ENCODE results near the gene SORCS1.

SORCS1 gene

GRCh38 chr10:107144490-107144889, 20.0 kb downstream of the SORCS1 start:
- no peaks in the 10 kb centered on the region for H3K36me3 ChIP-seq (ENCODE audit: insufficient read depth, low read length)
- no peaks in the 10 kb centered on the region for H3K4me1 ChIP-seq (ENCODE audit: insufficient read depth, low read length)

GRCh38 chr10:107141524-107142061, 22.9 kb downstream of the SORCS1 start:
- no peaks in the 10 kb centered on the region for H3K4me1 ChIP-seq (ENCODE audit: insufficient read depth, low read length)
- no peaks in the 10 kb centered on the region for H3K36me3 ChIP-seq (ENCODE audit: insufficient read depth, low read length)
- no peaks in the 10 kb centered on the region for H3K9me3 ChIP-seq (ENCODE audit: control insufficient read depth, insufficient read depth, low read length)
- H3K9ac ChIP-seq (ENCODE audit: low read depth, low read length) = no peak overlapping the region

More at GRCh38 chr10:107144490-107144889, 20.0 kb downstream of the SORCS1 start:
- H3K9me3 ChIP-seq (ENCODE audit: control insufficient read depth, insufficient read depth, low read length) = no peaks in the 10 kb centered on the region
- H3K9ac ChIP-seq (ENCODE audit: low read depth, low read length) = no peak overlapping the region

- Histone ChIP-seq H3K36me3 (ENCODE audit: insufficient read depth, low read length) (no peaks in the 10 kb centered on the region), H3K9ac (ENCODE audit: low read depth, low read length) (no peak overlapping the region), H3K4me1 (ENCODE audit: insufficient read depth, low read length) (no peaks in the 10 kb centered on the region), H3K9me3 (ENCODE audit: control insufficient read depth, insufficient read depth, low read length) (no peaks in the 10 kb centered on the region)
Measured at GRCh38 chr10:107139237-107139636, 25.3 kb downstream of the SORCS1 start.

GRCh38 chr10:107133656-107134055, 30.9 kb downstream of the SORCS1 start:
- Histone ChIP-seq H3K9me3 (ENCODE audit: control insufficient read depth, insufficient read depth, low read length) (no peaks in the 10 kb centered on the region), H3K4me1 (ENCODE audit: insufficient read depth, low read length) (no peaks in the 10 kb centered on the region), H3K36me3 (ENCODE audit: insufficient read depth, low read length) (no peaks in the 10 kb centered on the region), H3K9ac (ENCODE audit: low read depth, low read length) (no peak overlapping the region)

GRCh38 chr10:107129000-107129399, 35.5 kb downstream of the SORCS1 start:
- Histone ChIP-seq H3K9me3 (ENCODE audit: control insufficient read depth, insufficient read depth, low read length) (no peaks in the 10 kb centered on the region), H3K4me1 (ENCODE audit: insufficient read depth, low read length) (no peaks in the 10 kb centered on the region), H3K9ac (ENCODE audit: low read depth, low read length) (no peak overlapping the region), H3K36me3 (ENCODE audit: insufficient read depth, low read length) (no peaks in the 10 kb centered on the region)

- H3K9me3 ChIP-seq (ENCODE audit: control insufficient read depth, insufficient read depth, low read length) = no peaks in the 10 kb centered on the region
- no peaks in the 10 kb centered on the region for H3K4me1 ChIP-seq (ENCODE audit: insufficient read depth, low read length)
- H3K36me3 ChIP-seq (ENCODE audit: insufficient read depth, low read length) = no peaks in the 10 kb centered on the region
- H3K9ac ChIP-seq (ENCODE audit: low read depth, low read length) = no peak overlapping the region
Measured at GRCh38 chr10:107126512-107127065, 37.9 kb downstream of the SORCS1 start.

GRCh38 chr10:107122703-107123102, 41.8 kb downstream of the SORCS1 start:
- Histone ChIP-seq H3K9me3 (ENCODE audit: control insufficient read depth, insufficient read depth, low read length) (no peaks in the 10 kb centered on the region), H3K4me1 (ENCODE audit: insufficient read depth, low read length) (no peaks in the 10 kb centered on the region), H3K36me3 (ENCODE audit: insufficient read depth, low read length) (no peaks in the 10 kb centered on the region), H3K9ac (ENCODE audit: low read depth, low read length) (no peak overlapping the region)

- no peak overlapping the region for H3K9ac ChIP-seq (ENCODE audit: low read depth, low read length)
- no peaks in the 10 kb centered on the region for H3K9me3 ChIP-seq (ENCODE audit: control insufficient read depth, insufficient read depth, low read length)
- H3K4me1 ChIP-seq (ENCODE audit: insufficient read depth, low read length) = no peaks in the 10 kb centered on the region
- no peaks in the 10 kb centered on the region for H3K36me3 ChIP-seq (ENCODE audit: insufficient read depth, low read length)
Measured at GRCh38 chr10:107118866-107119265, 45.6 kb downstream of the SORCS1 start.

- H3K36me3 ChIP-seq (ENCODE audit: insufficient read depth, low read length) = no peaks in the 10 kb centered on the region
- peaks cover 6% of the 10 kb centered on the region; the same call in 1 of the 2 replicates for H3K4me1 ChIP-seq (ENCODE audit: insufficient read depth, low read length)
- H3K9ac ChIP-seq (ENCODE audit: low read depth, low read length) = no peak overlapping the region
- peaks cover 2% of the 10 kb centered on the region; the same call in 1 of the 2 replicates for H3K9me3 ChIP-seq (ENCODE audit: control insufficient read depth, insufficient read depth, low read length)
Measured at GRCh38 chr10:107104026-107104652, 60.4 kb downstream of the SORCS1 start.

GRCh38 chr10:107103174-107104025, 61.1 kb downstream of the SORCS1 start:
- Histone ChIP-seq H3K9ac (ENCODE audit: low read depth, low read length) (no peak overlapping the region), H3K36me3 (ENCODE audit: insufficient read depth, low read length) (no peaks in the 10 kb centered on the region)

GRCh38 chr10:107098326-107098725, 66.2 kb downstream of the SORCS1 start:
- Histone ChIP-seq H3K36me3 (ENCODE audit: insufficient read depth, low read length) (no peaks in the 10 kb centered on the region), H3K4me1 (ENCODE audit: insufficient read depth, low read length) (peaks cover 1% of the 10 kb centered on the region; the same call in 1 of the 2 replicates), H3K9ac (ENCODE audit: low read depth, low read length) (no peak overlapping the region), H3K9me3 (ENCODE audit: control insufficient read depth, insufficient read depth, low read length) (no peaks in the 10 kb centered on the region)

More at GRCh38 chr10:107103174-107104025, 61.1 kb downstream of the SORCS1 start:
- Histone ChIP-seq H3K9me3 (ENCODE audit: control insufficient read depth, insufficient read depth, low read length) (no peaks in the 10 kb centered on the region; the same call in 1 of the 2 replicates), H3K4me1 (ENCODE audit: insufficient read depth, low read length) (peaks cover 6% of the 10 kb centered on the region; the same call in 1 of the 2 replicates)

GRCh38 chr10:107094824-107095522, 69.5 kb downstream of the SORCS1 start:
- Histone ChIP-seq H3K9ac (ENCODE audit: low read depth, low read length) (no peak overlapping the region), H3K36me3 (ENCODE audit: insufficient read depth, low read length) (no peaks in the 10 kb centered on the region), H3K4me1 (ENCODE audit: insufficient read depth, low read length) (no peaks in the 10 kb centered on the region), H3K9me3 (ENCODE audit: control insufficient read depth, insufficient read depth, low read length) (no peaks in the 10 kb centered on the region)

GRCh38 chr10:107092321-107092720, 72.2 kb downstream of the SORCS1 start:
- Histone ChIP-seq H3K9ac (ENCODE audit: low read depth, low read length) (no peak overlapping the region), H3K36me3 (ENCODE audit: insufficient read depth, low read length) (no peaks in the 10 kb centered on the region), H3K9me3 (ENCODE audit: control insufficient read depth, insufficient read depth, low read length) (no peaks in the 10 kb centered on the region), H3K4me1 (ENCODE audit: insufficient read depth, low read length) (no peaks in the 10 kb centered on the region)

GRCh38 chr10:107091126-107091525, 73.4 kb downstream of the SORCS1 start:
- Histone ChIP-seq H3K4me1 (ENCODE audit: insufficient read depth, low read length) (no peaks in the 10 kb centered on the region), H3K9ac (ENCODE audit: low read depth, low read length) (no peak overlapping the region), H3K9me3 (ENCODE audit: control insufficient read depth, insufficient read depth, low read length) (no peaks in the 10 kb centered on the region), H3K36me3 (ENCODE audit: insufficient read depth, low read length) (no peaks in the 10 kb centered on the region)

Data from ES-I3 (cell line).